Measurements from ENCODE around the gene RXRB. TPM values are rescaled to one million over a fixed set of nuclear protein-coding genes. Genes with fewer than 3 reads are reported as not detected.

The RXRB gene
- total and polyA plus RNA-seq, 2 of the 8 experiments (the other 6 are each of a cell fraction or from before 2014, with no cell fraction given) = 13.0 to 18.1 TPM

GRCh38 chr6:33209856-33210255, 9.4 kb upstream of the RXRB start (continued):
- TF ChIP-seq CBX5 (IDR thresholded peaks at IDR 0.05; ENCODE audit: low read depth, low read length) (no peak), BCL11A (IDR thresholded peaks at IDR 0.05; ENCODE audit: low read depth in 2 of 2, low read length in 2 of 2) (no peak), GTF2F1 (IDR thresholded peaks at IDR 0.05; ENCODE audit: borderline replicate concordance, low read depth, low read length) (no peak), POU5F1 (IDR thresholded peaks at IDR 0.05; ENCODE audit: low read depth, low read length) (no peak), FOSL1 (IDR thresholded peaks at IDR 0.05; ENCODE audit: insufficient read depth, low read depth, low read length) (no peak), HDAC6 (IDR thresholded peaks at IDR 0.05; ENCODE audit: low read depth, low read length) (no peak), SRF (IDR thresholded peaks at IDR 0.05; ENCODE audit: low read depth, low read length) (no peak), CHD1 (IDR thresholded peaks at IDR 0.05; ENCODE audit: low read depth, low read length) (no peak), SP2 (IDR thresholded peaks at IDR 0.05; ENCODE audit: low read length) (no peak), SIX5 (IDR thresholded peaks at IDR 0.05; ENCODE audit: low read depth, low read length) (no peak)

Data from H1 (cell line).